Measurements from ENCODE around the gene DAPK2.

DNA sequence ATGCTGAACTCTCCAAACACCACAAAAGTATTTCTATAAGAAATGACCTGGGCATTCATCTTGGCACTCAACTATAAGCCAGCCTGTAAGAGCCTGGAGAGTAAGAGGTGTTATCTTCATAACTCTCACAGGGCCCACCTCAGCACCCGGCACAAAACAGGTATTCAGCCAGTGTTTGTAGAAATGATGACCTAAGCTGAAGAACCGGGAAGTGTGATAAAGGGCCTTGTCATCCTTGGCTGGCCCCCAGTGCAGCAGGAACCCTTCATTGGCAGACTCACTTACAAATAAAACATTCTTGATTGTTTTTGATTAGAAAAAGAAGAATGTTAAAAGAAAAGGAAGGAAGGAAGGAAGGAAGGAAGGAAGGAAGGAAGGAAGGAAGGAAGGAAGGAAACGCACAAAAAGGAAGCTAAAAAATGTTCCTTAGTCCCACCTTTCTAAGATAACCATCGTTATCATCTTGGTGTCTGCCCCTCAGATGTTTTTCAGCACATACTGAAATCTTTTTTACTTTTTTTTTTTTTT lies 52.1 kb downstream of the DAPK2 start:
- no peak for TF ChIP-seq AHR (CRISPR knock-in tag; IDR thresholded peaks at IDR 0.05)
- TF ChIP-seq ZNF556 (CRISPR knock-in tag; IDR thresholded peaks at IDR 0.05; ENCODE audit: borderline replicate concordance) = no peak
- TF ChIP-seq ZFP36 (IDR thresholded peaks at IDR 0.05; ENCODE audit: borderline replicate concordance, low read depth, low read length, partially characterized antibody) = no peak
- no peak for TF ChIP-seq ZNF335 (CRISPR knock-in tag; IDR thresholded peaks at IDR 0.05)
- no peak for TF ChIP-seq EP300 (IDR thresholded peaks at IDR 0.05; ENCODE audit: low read depth in 2 of 2, low read length in 2 of 2)
- no peak for TF ChIP-seq EP300 (CRISPR knock-in tag; IDR thresholded peaks at IDR 0.05; ENCODE audit: borderline replicate concordance)

Measured in HepG2 (cell line).